Superior temporal gyrus (tissue), 1 donor: Measurements from ENCODE around the gene TCP11.

Source experiments
- DNase-seq: peaks from one replicate; pipeline ENCODE4 v3.0.0-alpha.2; 2016; ENCODE audit errors: extremely low spot score

Gene TCP11

GRCh38 chr6:35080821-35081425 lies 60.2 kb downstream of the TCP11 start:
- DNase-seq = no peak

- no peak for DNase-seq
These were observed 61.0 kb downstream of the TCP11 start for GRCh38 chr6:35080016-35080680.

GRCh38 chr6:35079311-35080000 lies 61.7 kb downstream of the TCP11 start:
- DNase-seq = no peak

GRCh38 chr6:35078896-35079295 lies 62.2 kb downstream of the TCP11 start:
- DNase-seq = no peak

GRCh38 chr6:35078226-35078850 lies 62.8 kb downstream of the TCP11 start:
- no peak for DNase-seq

- no peak for DNase-seq
These were observed 63.4 kb downstream of the TCP11 start for GRCh38 chr6:35077713-35078105.

- no peak for DNase-seq
These were observed 64.0 kb downstream of the TCP11 start for GRCh38 chr6:35076997-35077712.

GRCh38 chr6:35073766-35074471 lies 67.2 kb downstream of the TCP11 start:
- no peak for DNase-seq

- DNase-seq = no peak
These were observed 67.9 kb downstream of the TCP11 start for GRCh38 chr6:35073211-35073610.

GRCh38 chr6:35072698-35073055 lies 68.5 kb downstream of the TCP11 start:
- no peak for DNase-seq

GRCh38 chr6:35072051-35072697 lies 69.0 kb downstream of the TCP11 start:
- no peak for DNase-seq

- no peak for DNase-seq
These were observed 69.7 kb downstream of the TCP11 start for GRCh38 chr6:35071347-35071994.

- DNase-seq = no peak
These were observed 71.0 kb downstream of the TCP11 start for GRCh38 chr6:35070111-35070510.

GRCh38 chr6:35069262-35069661 lies 71.9 kb downstream of the TCP11 start:
- no peak for DNase-seq

- DNase-seq = no peak
These were observed 72.5 kb downstream of the TCP11 start for GRCh38 chr6:35068644-35069043.

GRCh38 chr6:35068206-35068605 lies 72.9 kb downstream of the TCP11 start:
- no peak for DNase-seq
